Brain microvascular endothelial cell (primary cell): ENCODE results near the gene EVI5.
A peak's percentile ranks its signal among the peaks of the same experiment; 100 is the strongest.

Experiments
- DNase-seq: peaks from one replicate; pipeline ENCODE4 v3.0.0-alpha.2; 2020
- H3K27ac ChIP-seq: fragments of 250-450 bp; sonication (Bioruptor Pico); 2 replicates; pipeline ENCODE4 v1.5.1; 2020; ENCODE audit warnings: mild to moderate bottlenecking, moderate library complexity
- H3K27me3 ChIP-seq: fragments of 250-450 bp; sonication (Bioruptor Pico); replicated peaks from 2 replicates; pipeline ENCODE4 v1.5.1; 2020; ENCODE audit warnings: mild to moderate bottlenecking
- H3K36me3 ChIP-seq: fragments of 250-450 bp; sonication (Bioruptor Pico); replicated peaks from 2 replicates; pipeline ENCODE4 v1.5.1; 2020; ENCODE audit warnings: mild to moderate bottlenecking
- H3K4me3 ChIP-seq: 2 replicates; pipeline ENCODE4 v1.5.1; 2011; ENCODE audit warnings: low read depth, mild to moderate bottlenecking, control low read depth, low read length, moderate library complexity
- CTCF ChIP-seq: IDR thresholded peaks from 2 replicates; pipeline ENCODE4 v1.5.1; 2011; ENCODE audit warnings: low read depth, mild to moderate bottlenecking, moderate library complexity, low read length, control low read depth, inconsistent platforms; ENCODE audit errors: missing control alignments
- in situ Hi-C: cut with HindIII; loops from 2 replicates; pipeline ENCODE4 v1.10.0; 2017; ENCODE audit warnings: low sequenced_read_pairs, low pct_ligation_motif_present

The EVI5 gene

GRCh38 chr1:92551916-92552315 is 233.0 kb downstream of the EVI5 start:
- Histone ChIP-seq H3K27me3 (no peaks in the 10 kb centered on the region), H3K27ac (no peak overlapping the region), H3K36me3 (no peaks in the 10 kb centered on the region), H3K4me3 (no peak overlapping the region)
- DNase-seq = no peak
- TF ChIP-seq CTCF = no peak
- in situ Hi-C loops = no loop called here

GRCh38 chr1:92544756-92545165 is 240.1 kb downstream of the EVI5 start:
- in situ Hi-C loops = no loop called here

GRCh38 chr1:92543131-92544055 is 241.5 kb downstream of the EVI5 start:
- H3K36me3 ChIP-seq = no peaks in the 10 kb centered on the region
- H3K4me3 ChIP-seq = no peak overlapping the region
- no peaks in the 10 kb centered on the region for H3K27me3 ChIP-seq
- in situ Hi-C loops = no loop called here
- H3K27ac ChIP-seq = no peak overlapping the region
- no peak for TF ChIP-seq CTCF
- DNase-seq = no peak

More at GRCh38 chr1:92544756-92545165, 240.1 kb downstream of the EVI5 start:
- H3K4me3 ChIP-seq = no peak overlapping the region
- DNase-seq = peak; percentile 31
- TF ChIP-seq CTCF = no peak
- no peaks in the 10 kb centered on the region for H3K27me3 ChIP-seq
- H3K27ac ChIP-seq = no peak overlapping the region
- H3K36me3 ChIP-seq = no peaks in the 10 kb centered on the region

- Histone ChIP-seq H3K27ac (peak overlapping the region; percentile 44), H3K27me3 (no peaks in the 10 kb centered on the region), H3K4me3 (no peak overlapping the region), H3K36me3 (no peaks in the 10 kb centered on the region)
- DNase-seq = peak; percentile 9
- no peak for TF ChIP-seq CTCF
- in situ Hi-C loops = no loop called here
Measured at GRCh38 chr1:92538413-92539061, 246.4 kb downstream of the EVI5 start.

GRCh38 chr1:92538048-92538412 is 246.9 kb downstream of the EVI5 start:
- in situ Hi-C loops = no loop called here
- peak overlapping the region; percentile 44 for H3K27ac ChIP-seq
- DNase-seq = no peak
- H3K4me3 ChIP-seq = no peak overlapping the region
- TF ChIP-seq CTCF = no peak
- no peaks in the 10 kb centered on the region for H3K36me3 ChIP-seq
- no peaks in the 10 kb centered on the region for H3K27me3 ChIP-seq
